Skeletal muscle satellite cell (primary cell): ENCODE results near the gene CCDC178. TPM values are rescaled to one million over a fixed set of nuclear protein-coding genes. Genes with fewer than 3 reads are reported as not detected.
A peak's percentile ranks its signal among the peaks of the same experiment; 100 is the strongest.

Experiments
- H3K27me3 ChIP-seq: 2 replicates; pipeline ENCODE4 v1.7.0; 2013; ENCODE audit warnings: low read length; ENCODE audit not compliant: control insufficient read depth, insufficient read depth
- H3K36me3 ChIP-seq: 2 replicates; pipeline ENCODE4 v1.7.0; 2013; ENCODE audit warnings: mild to moderate bottlenecking, control low read depth, low read length; ENCODE audit not compliant: insufficient read depth
- H3K4me1 ChIP-seq: 2 replicates; pipeline ENCODE4 v1.7.0; 2013; ENCODE audit warnings: low read length; ENCODE audit not compliant: control insufficient read depth, insufficient read depth
- H3K4me2 ChIP-seq: 2 replicates; pipeline ENCODE4 v1.7.0; 2013; ENCODE audit warnings: mild to moderate bottlenecking, low read length
- H3K4me3 ChIP-seq: 2 replicates; pipeline ENCODE4 v1.7.0; 2013; ENCODE audit warnings: low read length
- H3K9ac ChIP-seq: 2 replicates; pipeline ENCODE4 v1.7.0; 2013; ENCODE audit warnings: mild to moderate bottlenecking, low read depth, low read length, moderate library complexity
- H3K9me3 ChIP-seq: replicated peaks from 2 replicates; pipeline ENCODE4 v1.7.0; 2013; ENCODE audit warnings: mild to moderate bottlenecking, control low read depth, low read length
- total RNA-seq: library from RNA; depleted of rRNA; stranded (reverse); fragments of >200 nt; gene quantifications from 2 replicates; pipeline ENCODE4 v1.2.3, GENCODE V29; 2012; rRNA removed

CCDC178 gene, protein sequence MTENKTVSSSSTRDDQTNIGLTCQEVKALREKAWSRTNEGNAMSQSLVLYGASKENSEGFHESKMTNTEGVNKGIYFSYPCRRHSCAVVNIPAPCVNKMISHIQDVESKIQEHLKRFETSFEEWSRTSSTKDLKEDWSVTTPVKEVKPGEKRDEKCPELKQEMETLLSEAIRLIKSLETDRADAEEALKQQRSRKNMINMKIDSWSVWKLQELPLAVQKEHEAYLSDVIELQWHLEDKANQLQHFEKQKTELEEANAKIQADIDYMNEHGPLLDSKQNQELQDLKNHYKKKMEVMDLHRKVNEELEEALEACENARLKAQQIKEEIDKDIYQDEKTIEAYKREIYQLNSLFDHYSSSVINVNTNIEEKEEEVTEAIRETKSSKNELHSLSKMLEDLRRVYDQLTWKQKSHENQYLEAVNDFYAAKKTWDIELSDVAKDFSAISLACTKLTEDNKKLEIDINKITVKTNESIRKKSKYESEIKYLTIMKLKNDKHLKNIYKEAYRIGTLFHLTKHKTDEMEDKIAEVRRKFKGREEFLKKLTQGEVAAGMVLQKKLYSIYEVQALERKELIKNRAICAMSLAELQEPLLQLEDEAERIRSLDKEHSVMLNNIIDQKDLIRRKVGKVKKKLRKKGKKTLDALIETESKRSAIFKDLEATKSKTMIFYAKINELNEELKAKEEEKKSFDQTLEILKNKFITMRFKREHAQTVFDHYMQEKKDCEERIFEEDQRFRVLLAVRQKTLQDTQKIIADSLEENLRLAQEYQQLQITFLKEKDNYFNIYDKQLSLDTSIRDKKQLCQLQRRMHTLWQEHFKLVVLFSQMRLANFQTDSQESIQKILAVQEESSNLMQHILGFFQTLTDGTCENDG
- under 0.01 and 0.25 TPM in 2 replicates for total RNA-seq

GRCh38 chr18:33440060-33441043, at the start of gene CCDC178:
TSS of gene CCDC178 (minus strand) at chr18:33440721. CDS start at chr18:33412088, 28,633 bp downstream.
- H3K4me2 ChIP-seq, result peak within 1 kb of the TSS; percentile 80
- no peaks in the 10 kb centered on the region for H3K4me1 ChIP-seq
- H3K4me3 ChIP-seq, result peak within 1 kb of the TSS; percentile 67
- no peaks in the 10 kb centered on the region for H3K36me3 ChIP-seq
- no peak within 1 kb of the TSS for H3K9ac ChIP-seq
- H3K9me3 ChIP-seq, result no peaks in the 10 kb centered on the region
- peaks cover 31% of the 10 kb centered on the region for H3K27me3 ChIP-seq

- Histone ChIP-seq H3K4me1 (no peaks in the 10 kb centered on the region), H3K4me3 (no peak overlapping the region), H3K9me3 (no peaks in the 10 kb centered on the region), H3K36me3 (no peaks in the 10 kb centered on the region), H3K9ac (no peak overlapping the region), H3K27me3 (no peaks in the 10 kb centered on the region), H3K4me2 (no peak overlapping the region)
Measured at GRCh38 chr18:33483908-33484307, 43.4 kb upstream of the CCDC178 start.

GRCh38 chr18:33472509-33472908, 32.0 kb upstream of the CCDC178 start:
- Histone ChIP-seq H3K36me3 (no peaks in the 10 kb centered on the region), H3K4me3 (no peak overlapping the region), H3K9me3 (no peaks in the 10 kb centered on the region), H3K27me3 (peaks cover 9% of the 10 kb centered on the region), H3K4me1 (no peaks in the 10 kb centered on the region), H3K4me2 (no peak overlapping the region), H3K9ac (no peak overlapping the region)

- H3K4me2 ChIP-seq, result no peak overlapping the region
- no peak overlapping the region for H3K4me3 ChIP-seq
- H3K9ac ChIP-seq, result no peak overlapping the region
- peaks cover 9% of the 10 kb centered on the region for H3K27me3 ChIP-seq
- H3K36me3 ChIP-seq, result no peaks in the 10 kb centered on the region
- no peaks in the 10 kb centered on the region for H3K4me1 ChIP-seq
- no peaks in the 10 kb centered on the region for H3K9me3 ChIP-seq
Measured at GRCh38 chr18:33470216-33470615, 29.7 kb upstream of the CCDC178 start.

DNA sequence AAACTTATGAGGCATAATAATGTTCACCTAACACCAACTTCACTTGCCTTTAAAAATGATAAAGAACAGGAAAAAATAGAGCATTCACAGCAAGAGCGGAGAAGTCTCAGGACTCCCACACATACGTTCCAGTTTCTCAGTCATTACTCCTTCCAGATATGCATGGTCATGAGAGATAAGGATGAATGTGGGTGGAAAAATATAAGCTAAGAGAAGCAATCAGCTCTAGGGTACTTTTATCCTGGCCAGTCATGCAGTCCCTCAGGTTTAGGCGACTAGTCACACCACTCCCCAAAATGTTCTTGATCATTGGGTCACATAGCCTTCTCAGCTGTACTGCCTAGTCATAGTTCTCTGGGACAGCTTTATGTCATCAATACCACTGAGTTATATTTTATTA, 29.2 kb upstream of the CCDC178 start:
- H3K4me1 ChIP-seq, result no peaks in the 10 kb centered on the region
- no peak overlapping the region for H3K4me3 ChIP-seq
- no peaks in the 10 kb centered on the region for H3K36me3 ChIP-seq
- H3K27me3 ChIP-seq, result peaks cover 9% of the 10 kb centered on the region
- no peak overlapping the region for H3K4me2 ChIP-seq
- no peak overlapping the region for H3K9ac ChIP-seq
- H3K9me3 ChIP-seq, result no peaks in the 10 kb centered on the region

- Histone ChIP-seq H3K9me3 (no peaks in the 10 kb centered on the region), H3K9ac (no peak overlapping the region), H3K4me2 (no peak overlapping the region), H3K36me3 (no peaks in the 10 kb centered on the region), H3K27me3 (peaks cover 2% of the 10 kb centered on the region), H3K4me3 (no peak overlapping the region), H3K4me1 (no peaks in the 10 kb centered on the region)
Measured at GRCh38 chr18:33467531-33467930, 27.0 kb upstream of the CCDC178 start.

DNA sequence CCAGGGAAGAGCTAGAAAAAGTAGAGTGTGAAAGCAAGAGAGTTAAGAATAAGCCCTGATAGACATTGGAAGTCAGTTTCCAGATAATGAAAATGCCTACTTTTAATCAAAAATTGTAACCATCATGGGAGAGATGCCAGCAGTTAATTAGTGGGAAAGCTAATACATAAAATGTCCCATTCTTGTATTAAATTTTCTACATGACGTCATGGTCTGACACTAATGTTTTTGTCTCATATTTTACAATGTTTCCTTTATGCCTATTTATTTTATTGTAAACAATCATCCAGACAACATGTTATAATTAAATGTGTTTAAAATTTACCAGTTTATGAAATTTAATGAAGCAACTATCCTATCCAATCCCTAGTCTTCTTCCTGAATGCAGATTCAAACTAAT, 26.3 kb upstream of the CCDC178 start:
- no peaks in the 10 kb centered on the region for H3K36me3 ChIP-seq
- H3K9me3 ChIP-seq, result no peaks in the 10 kb centered on the region
- no peak overlapping the region for H3K4me2 ChIP-seq
- H3K9ac ChIP-seq, result no peak overlapping the region
- no peaks in the 10 kb centered on the region for H3K27me3 ChIP-seq
- H3K4me1 ChIP-seq, result no peaks in the 10 kb centered on the region
- no peak overlapping the region for H3K4me3 ChIP-seq

DNA sequence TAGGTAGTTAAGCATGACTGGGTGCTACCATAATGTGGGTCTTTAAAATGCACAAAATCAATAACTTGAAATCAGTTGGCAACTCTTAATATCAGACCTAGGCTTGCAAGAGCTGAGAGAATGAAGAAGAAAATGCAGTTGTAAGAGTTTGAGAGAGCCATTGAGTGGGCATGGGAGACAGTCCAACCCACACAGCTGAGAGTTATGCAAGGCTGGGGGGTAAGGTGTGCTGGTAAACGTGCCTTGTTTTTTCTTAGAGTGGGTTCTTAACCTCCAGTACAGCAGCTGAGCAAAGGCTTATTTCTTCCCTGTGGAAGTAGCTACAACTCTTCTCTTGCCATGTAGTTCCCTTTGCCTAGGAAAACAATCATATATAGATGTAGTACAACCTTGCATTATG, 20.2 kb upstream of the CCDC178 start:
- Histone ChIP-seq H3K27me3 (no peaks in the 10 kb centered on the region), H3K9ac (no peak overlapping the region), H3K4me2 (no peak overlapping the region), H3K9me3 (no peaks in the 10 kb centered on the region), H3K4me3 (no peak overlapping the region), H3K36me3 (no peaks in the 10 kb centered on the region), H3K4me1 (no peaks in the 10 kb centered on the region)

- Histone ChIP-seq H3K4me3 (no peak overlapping the region), H3K36me3 (no peaks in the 10 kb centered on the region), H3K9ac (no peak overlapping the region), H3K27me3 (no peaks in the 10 kb centered on the region), H3K4me1 (no peaks in the 10 kb centered on the region), H3K9me3 (no peaks in the 10 kb centered on the region), H3K4me2 (no peak overlapping the region)
Measured at GRCh38 chr18:33459612-33460011, 19.1 kb upstream of the CCDC178 start.

- Histone ChIP-seq H3K4me2 (no peak overlapping the region), H3K4me3 (no peak overlapping the region), H3K9me3 (no peaks in the 10 kb centered on the region), H3K36me3 (no peaks in the 10 kb centered on the region), H3K4me1 (no peaks in the 10 kb centered on the region), H3K27me3 (peaks cover 11% of the 10 kb centered on the region), H3K9ac (no peak overlapping the region)
Measured at GRCh38 chr18:33446604-33447003, 6.1 kb upstream of the CCDC178 start.

- Histone ChIP-seq H3K4me1 (no peaks in the 10 kb centered on the region), H3K4me3 (no peak overlapping the region), H3K4me2 (no peak overlapping the region), H3K9me3 (no peaks in the 10 kb centered on the region), H3K36me3 (no peaks in the 10 kb centered on the region), H3K9ac (no peak overlapping the region), H3K27me3 (peaks cover 22% of the 10 kb centered on the region)
Measured at GRCh38 chr18:33444709-33445108, 4.2 kb upstream of the CCDC178 start.
